HepG2 (cell line): ENCODE measurements around the gene CCDC183. TPM values are rescaled to one million over a fixed set of nuclear protein-coding genes. Genes with fewer than 3 reads are reported as not detected.
A peak's percentile ranks its signal among the peaks of the same experiment; 100 is the strongest.

Source experiments
- ADNP ChIP-seq: sonication (generic); formaldehyde crosslinking; IDR thresholded peaks from 2 replicates; pipeline ENCODE4 v1.4.0; 2020; ENCODE audit warnings: missing genetic modification reagents
- CERS6 ChIP-seq: sonication (generic); formaldehyde crosslinking; IDR thresholded peaks from 2 replicates; pipeline ENCODE4 v1.5.0; 2020; ENCODE audit warnings: missing genetic modification reagents
- CSRNP1 ChIP-seq: sonication (generic); formaldehyde crosslinking; IDR thresholded peaks from 2 replicates; pipeline ENCODE4 v1.8.1; 2023; ENCODE audit warnings: mild to moderate bottlenecking, missing genetic modification reagents
- EP300 ChIP-seq, 3 experiments: sonication (generic) in 1 of 3; formaldehyde crosslinking in 1 of 3; IDR thresholded peaks; 2 replicates each; pipeline versions ENCODE4 v1.5.1 to v1.6.1; 2011 to 2020; ENCODE audit warnings: low read depth in 2 of 3, low read length in 2 of 3, borderline replicate concordance in 1 of 3, improper control_type of control experiment in 1 of 3, mild to moderate bottlenecking in 1 of 3, missing genetic modification reagents in 1 of 3, moderate library complexity in 1 of 3
- ESRRA ChIP-seq: sonication (generic); formaldehyde crosslinking; IDR thresholded peaks from 2 replicates; pipeline ENCODE4 v1.5.1; 2020; ENCODE audit warnings: mild to moderate bottlenecking, low read depth, missing genetic modification reagents
- GABPB1 ChIP-seq: IDR thresholded peaks from 2 replicates; pipeline ENCODE4 v1.6.1; 2016; ENCODE audit warnings: mild to moderate bottlenecking, missing genetic modification reagents, moderate library complexity, missing compliant biosample characterization
- GTF3A ChIP-seq: sonication (generic); formaldehyde crosslinking; conservative IDR thresholded peaks from 2 replicates; pipeline ENCODE4 v1.4.0; 2020; ENCODE audit warnings: mild to moderate bottlenecking, missing genetic modification reagents
- NR2C2 ChIP-seq: sonication (generic); formaldehyde crosslinking; IDR thresholded peaks from 2 replicates; pipeline ENCODE4 v1.4.0; 2020; ENCODE audit warnings: missing genetic modification reagents, mild to moderate bottlenecking, moderate library complexity, borderline replicate concordance
- SMARCE1 ChIP-seq: fragments of 450-650 bp; IDR thresholded peaks from 2 replicates; pipeline ENCODE4 v1.6.1; 2017; ENCODE audit warnings: borderline replicate concordance
- ZGPAT ChIP-seq: IDR thresholded peaks from 2 replicates; pipeline ENCODE4 v1.6.1; 2016; ENCODE audit warnings: mild to moderate bottlenecking
- ZNF317 ChIP-seq: sonication (generic); formaldehyde crosslinking; IDR thresholded peaks from 2 replicates; pipeline ENCODE4 v1.5.0; 2020; ENCODE audit warnings: mild to moderate bottlenecking, missing genetic modification reagents
- ZNF318 ChIP-seq: sonication (generic); formaldehyde crosslinking; IDR thresholded peaks from 2 replicates; pipeline ENCODE4 v1.4.0; 2020; ENCODE audit warnings: mild to moderate bottlenecking, missing genetic modification reagents
- polyA plus RNA-seq, 8 experiments: library from polyadenylated mRNA; depleted of rRNA in 3 of 8; stranded (reverse) in 7 of 8; unstranded in 1 of 8; fragments of >200 nt; fragmentation: Illumina TruSeq in 4 of 8; extraction: Trizol in 4 of 8; gene quantifications; 2 replicates each; pipeline versions ENCODE4 v1.2.1 to v1.2.3, GENCODE V29; 2011 to 2016; ENCODE audit warnings: low read depth in 4 of 8, missing spikeins in 1 of 8, mixed read lengths in 1 of 8; ENCODE audit not compliant: insufficient read depth in 1 of 8
- total RNA-seq, 5 experiments: library from RNA; depleted of rRNA; stranded (reverse); fragments of >200 nt; fragmentation: Illumina TruSeq; extraction: Trizol; gene quantifications; 2 replicates each; pipeline ENCODE4 v1.2.3, GENCODE V29; 2016; ENCODE audit warnings: low read depth in 1 of 5

Gene CCDC183
- total and polyA plus RNA-seq, 2 of the 13 experiments (the other 11 are each of a cell fraction or from before 2014, with no cell fraction given): 5.0 to 66.4 TPM

- 0 out of 2 replicates have a peak, but pooled peaks have one; percentile 52 for TF ChIP-seq CSRNP1 (CRISPR knock-in tag)
- 0 out of 2 replicates have a peak, but pooled peaks have one; percentile 29 for TF ChIP-seq ZNF317 (CRISPR knock-in tag)
- TF ChIP-seq EP300 (IDR thresholded peaks at IDR 0.05; ENCODE audit: low read depth in 2 of 2, low read length in 2 of 2): no peak
- TF ChIP-seq EP300 (CRISPR knock-in tag; IDR thresholded peaks at IDR 0.05; ENCODE audit: borderline replicate concordance): 0 out of 2 replicates have a peak, but pooled peaks have one; percentile 25
- TF ChIP-seq GTF3A (CRISPR knock-in tag): 0 out of 2 replicates have a peak, but pooled peaks have one; percentile 36
- no peak for TF ChIP-seq ADNP (CRISPR knock-in tag)
- peak; percentile 84 for TF ChIP-seq ZNF318 (CRISPR knock-in tag)
- TF ChIP-seq CERS6: no peak
- peak; percentile 43; the same call in 1 of the 2 replicates for TF ChIP-seq NR2C2 (CRISPR knock-in tag)
- TF ChIP-seq ESRRA (CRISPR knock-in tag): peak; percentile 73
- 0 out of 2 replicates have a peak, but pooled peaks have one; percentile 23 for TF ChIP-seq ZGPAT (CRISPR knock-in tag)
- 0 out of 2 replicates have a peak, but pooled peaks have one; percentile 45 for TF ChIP-seq GABPB1 (CRISPR knock-in tag)
- TF ChIP-seq SMARCE1: no peak
Observed at GRCh38 chr9:136840877-136841645, 44.9 kb downstream of the CCDC183 start (continued).
